Stromal cell of bone marrow (primary cell): ENCODE results near the gene SYNDIG1.

Experiments
- DNase-seq: peaks from one replicate; pipeline ENCODE4 v3.0.0-alpha.2; 2012; ENCODE audit warnings: low read depth

The SYNDIG1 gene

GRCh38 chr20:24448170-24448569 is 21.3 kb upstream of the SYNDIG1 start:
- DNase-seq, result no peak

- no peak for DNase-seq
Observed at GRCh38 chr20:24449026-24449720, 20.3 kb upstream of the SYNDIG1 start.

DNA sequence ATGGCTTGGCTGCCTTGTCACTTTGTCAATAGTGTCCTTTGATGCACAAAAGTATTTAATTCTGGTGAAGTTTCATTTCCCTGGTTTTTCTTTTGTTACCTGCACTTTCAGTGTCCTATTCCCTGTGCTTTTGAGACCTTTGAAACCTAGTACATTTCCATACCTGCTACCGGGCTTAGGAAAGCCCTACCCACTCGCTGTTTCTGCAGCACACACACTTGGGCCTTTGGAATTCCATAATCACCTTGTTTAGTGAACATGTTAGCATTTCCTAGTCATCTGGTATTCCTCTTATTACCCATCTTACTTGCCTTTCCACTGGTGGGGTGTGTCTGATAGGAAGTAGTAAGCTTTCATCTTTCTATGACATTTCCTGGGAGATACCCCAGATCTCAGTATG is 19.3 kb upstream of the SYNDIG1 start:
- DNase-seq, result no peak

DNA sequence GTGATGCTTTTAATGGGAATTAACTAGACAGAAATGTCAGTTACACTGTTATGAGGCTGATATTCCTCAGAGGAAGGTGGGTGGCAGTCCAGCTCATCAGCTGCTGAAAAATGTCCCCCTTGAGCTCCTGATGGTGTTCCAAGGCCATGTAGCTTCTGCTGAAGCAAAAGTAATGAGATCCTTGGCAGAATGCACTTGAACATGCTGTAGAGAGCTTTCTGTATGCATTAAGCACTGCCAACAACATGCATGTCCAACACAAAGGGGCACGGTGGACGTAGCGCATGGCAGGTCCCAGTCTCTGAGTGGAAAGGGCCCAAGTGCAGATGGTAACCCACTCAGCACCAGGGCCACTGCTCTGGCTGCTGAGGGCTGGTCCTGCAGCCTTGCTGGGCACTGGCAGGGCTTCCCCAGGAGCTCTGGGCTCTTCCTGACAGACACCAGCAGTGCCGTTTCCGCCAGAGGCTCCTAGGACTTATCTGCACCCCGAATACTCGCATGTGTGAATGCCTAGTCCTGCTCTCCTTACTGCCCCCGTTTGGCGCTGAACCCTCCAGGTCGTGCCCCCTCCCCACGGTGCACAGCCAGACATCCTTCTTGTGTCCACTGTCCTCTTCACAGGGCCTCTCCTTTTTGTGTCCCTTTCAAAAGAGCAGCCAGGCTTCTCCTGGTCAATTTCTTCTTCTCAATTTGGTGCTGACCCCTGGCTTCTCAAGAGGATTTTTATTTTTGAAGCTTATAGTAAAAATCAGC is 18.6 kb upstream of the SYNDIG1 start:
- no peak for DNase-seq

- DNase-seq, result no peak
Observed at GRCh38 chr20:24451428-24451827, 18.0 kb upstream of the SYNDIG1 start.

DNA sequence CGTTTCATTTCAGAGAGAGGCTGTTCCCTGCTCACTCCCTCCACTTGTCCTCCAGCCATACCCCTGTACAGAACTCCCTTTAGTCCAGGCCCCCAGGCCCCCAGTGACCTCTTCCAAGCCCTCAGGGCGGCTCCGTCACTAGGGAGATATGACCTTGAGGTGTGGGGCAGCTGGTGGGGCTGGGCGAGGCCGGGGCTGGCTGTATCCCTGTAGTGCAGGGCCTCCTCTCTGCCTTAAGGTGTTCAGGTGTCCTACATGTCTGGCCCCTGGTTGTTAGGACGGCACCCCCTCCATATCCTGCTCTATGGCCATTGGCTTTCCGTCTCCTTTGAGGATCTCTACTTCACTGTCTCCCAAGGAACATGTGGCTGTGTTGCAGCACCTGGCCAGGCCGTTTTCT is 17.4 kb upstream of the SYNDIG1 start:
- DNase-seq, result no peak

- DNase-seq, result no peak
Observed at GRCh38 chr20:24452498-24453127, 16.8 kb upstream of the SYNDIG1 start.

DNA sequence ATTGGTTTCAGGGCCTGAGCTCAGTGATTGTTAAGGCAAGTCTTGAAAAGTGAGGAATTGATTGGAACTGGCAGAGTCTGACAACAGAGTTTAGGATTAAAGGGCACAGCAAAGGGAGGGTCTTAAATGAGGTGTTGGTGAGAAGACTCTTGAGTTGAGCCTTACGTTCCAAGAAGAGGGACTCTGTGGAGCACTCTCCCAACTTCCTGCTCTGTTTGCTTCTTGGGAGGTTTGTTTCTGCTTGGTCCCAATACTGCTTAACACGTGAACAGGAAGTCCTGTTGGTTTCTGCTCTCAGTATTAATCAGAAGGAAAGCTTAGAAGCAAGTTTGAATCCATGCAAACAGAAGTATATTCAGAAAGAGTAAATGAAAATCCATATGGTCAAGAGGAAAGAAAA is 15.6 kb upstream of the SYNDIG1 start:
- no peak for DNase-seq

GRCh38 chr20:24455081-24455480 is 14.3 kb upstream of the SYNDIG1 start:
- DNase-seq, result no peak

- DNase-seq, result no peak
Observed at GRCh38 chr20:24456398-24456781, 13.0 kb upstream of the SYNDIG1 start.

DNA sequence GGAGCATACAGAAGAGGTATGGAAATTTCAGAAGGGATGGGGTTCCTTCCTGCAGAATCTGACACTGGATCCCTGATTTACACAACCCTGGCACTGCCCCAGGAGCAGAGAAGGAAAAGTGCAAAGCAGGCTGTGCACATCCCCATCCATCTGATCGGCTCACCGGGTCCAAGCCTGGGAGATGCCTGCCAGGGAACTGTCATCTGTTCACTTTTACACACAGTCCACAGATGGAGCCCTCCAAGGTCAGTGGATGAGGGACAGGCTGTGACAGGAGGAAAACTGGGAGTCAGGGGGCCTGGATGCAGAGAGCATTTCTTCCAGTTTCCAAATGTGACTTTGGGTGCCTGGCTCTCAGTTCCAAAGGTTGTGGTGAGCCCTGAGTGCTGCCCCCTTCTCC is 11.0 kb upstream of the SYNDIG1 start:
- DNase-seq, result no peak

GRCh38 chr20:24459733-24460132 is 9.7 kb upstream of the SYNDIG1 start:
- DNase-seq, result no peak

GRCh38 chr20:24460712-24461111 is 8.7 kb upstream of the SYNDIG1 start:
- no peak for DNase-seq

GRCh38 chr20:24461848-24462247 is 7.6 kb upstream of the SYNDIG1 start:
- no peak for DNase-seq

DNA sequence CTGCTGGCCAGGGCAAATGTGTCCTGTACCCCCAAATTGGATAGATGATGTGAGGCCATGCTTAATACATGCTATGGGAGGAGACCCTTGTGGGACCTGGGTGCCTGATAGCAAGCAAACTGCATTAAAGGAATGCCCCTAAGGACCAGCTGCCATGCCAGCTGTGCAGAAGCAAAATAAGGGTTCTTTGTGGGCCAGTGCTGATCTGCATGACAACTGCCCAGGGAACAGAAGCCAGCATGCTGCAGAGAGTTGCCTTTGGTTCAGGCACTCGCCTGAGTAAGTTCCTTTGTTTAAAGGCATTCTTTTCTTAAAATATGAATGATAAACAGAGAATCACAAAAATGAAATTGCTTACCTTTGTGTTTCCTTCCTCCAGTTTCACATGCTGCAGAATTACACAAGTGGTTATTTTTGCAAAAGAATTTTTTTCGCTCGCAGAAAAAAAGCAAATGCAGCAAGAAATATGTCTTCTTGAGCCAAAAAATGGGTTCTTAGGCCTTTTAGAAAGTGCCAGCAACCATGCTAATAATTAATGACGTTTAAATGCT is 6.9 kb upstream of the SYNDIG1 start:
- no peak for DNase-seq

- DNase-seq, result no peak
Observed at GRCh38 chr20:24465159-24465558, 4.3 kb upstream of the SYNDIG1 start.

- peak; percentile 80 for DNase-seq
Observed at GRCh38 chr20:24465730-24466129, 3.7 kb upstream of the SYNDIG1 start.

DNA sequence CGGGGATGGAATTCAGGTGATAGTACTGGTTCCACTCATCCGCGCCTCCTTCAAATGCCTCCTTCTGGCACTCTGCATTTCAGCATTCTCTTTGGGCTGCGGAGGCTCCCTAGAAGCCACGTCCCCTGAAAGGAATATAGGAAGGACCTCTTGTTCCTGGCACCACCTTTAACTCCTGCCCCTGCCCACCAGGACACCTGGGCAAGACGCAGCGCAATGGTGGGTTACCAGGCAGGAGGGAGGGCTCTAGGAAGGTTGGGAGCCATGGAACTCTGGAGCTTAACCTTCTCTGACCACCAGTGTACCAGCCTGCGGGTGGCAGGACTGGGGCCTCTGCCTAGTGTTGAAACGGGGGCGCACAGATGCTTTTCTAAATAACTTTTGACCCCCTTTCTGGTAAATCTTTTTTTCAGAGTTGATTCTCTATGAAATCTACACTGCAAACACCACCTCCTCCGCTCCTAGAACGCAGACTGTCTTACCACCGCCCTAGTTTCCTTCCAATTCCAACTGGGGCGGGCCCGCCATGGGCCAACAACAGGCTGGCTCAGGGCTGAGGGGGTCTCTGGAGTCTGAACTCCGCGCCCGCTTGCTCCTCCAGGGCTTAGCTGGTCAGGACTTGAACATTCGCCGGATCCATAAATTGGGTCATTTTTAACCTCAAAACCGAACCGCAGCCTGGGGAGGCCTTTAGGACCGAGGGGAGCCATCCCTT is 871 bp upstream of the SYNDIG1 start:
- DNase-seq, result no peak

GRCh38 chr20:24469894-24470745 is 691 bp downstream of the SYNDIG1 start:
- DNase-seq, result no peak

GRCh38 chr20:24470746-24471582 is 1.5 kb downstream of the SYNDIG1 start:
- DNase-seq, result no peak
